IPS-18a (cell line): Measurements from ENCODE around the gene AMBP.
"Not testable (repeated sequence)": the region's sequence is repeated elsewhere in the genome, so short reads cannot be mapped to it uniquely, and the experiment has no call there.

Source experiments
- H3K27ac ChIP-seq: one replicate; pipeline ENCODE4 v1.5.1; 2013; ENCODE audit warnings: low read length
- H3K27me3 ChIP-seq: one replicate; pipeline ENCODE4 v1.6.1; 2013; ENCODE audit warnings: mild to moderate bottlenecking, low read length; ENCODE audit not compliant: control insufficient read depth, insufficient read depth
- H3K36me3 ChIP-seq: one replicate; pipeline ENCODE4 v1.6.1; 2013; ENCODE audit warnings: low read depth, low read length; ENCODE audit not compliant: control insufficient read depth
- H3K4me1 ChIP-seq: one replicate; pipeline ENCODE4 v1.6.1; 2013; ENCODE audit warnings: low read depth, low read length; ENCODE audit not compliant: control insufficient read depth
- H3K4me3 ChIP-seq: one replicate; pipeline ENCODE4 v1.5.1; 2013; ENCODE audit warnings: low read length
- H3K9ac ChIP-seq: one replicate; pipeline ENCODE4 v1.6.1; 2013; ENCODE audit warnings: mild to moderate bottlenecking, low read length, moderate library complexity
- H3K9me3 ChIP-seq: one replicate; pipeline ENCODE4 v1.6.1; 2013; ENCODE audit warnings: low read depth, low read length; ENCODE audit not compliant: control insufficient read depth

Gene AMBP

DNA sequence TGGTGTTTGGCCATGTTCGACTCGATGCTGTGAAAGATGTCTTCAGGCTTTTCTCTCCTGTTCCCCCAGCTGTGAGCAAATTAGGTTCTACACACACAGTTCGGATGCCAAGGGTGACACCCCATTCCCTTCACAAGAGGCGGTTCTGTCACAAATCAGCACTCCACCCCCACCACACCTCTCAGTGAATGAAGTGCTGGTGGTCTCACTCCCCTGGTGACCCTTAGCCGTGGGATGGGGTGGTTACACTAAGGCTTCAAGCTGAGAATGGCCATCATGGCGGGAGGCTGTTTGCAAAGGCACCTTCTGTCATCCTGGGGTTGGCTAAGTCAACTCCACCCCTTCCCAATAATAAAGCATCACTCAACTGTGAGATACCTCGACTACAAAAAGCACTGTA lies 26.4 kb downstream of the AMBP start:
- H3K4me1 ChIP-seq, result no peaks in the 10 kb centered on the region

DNA sequence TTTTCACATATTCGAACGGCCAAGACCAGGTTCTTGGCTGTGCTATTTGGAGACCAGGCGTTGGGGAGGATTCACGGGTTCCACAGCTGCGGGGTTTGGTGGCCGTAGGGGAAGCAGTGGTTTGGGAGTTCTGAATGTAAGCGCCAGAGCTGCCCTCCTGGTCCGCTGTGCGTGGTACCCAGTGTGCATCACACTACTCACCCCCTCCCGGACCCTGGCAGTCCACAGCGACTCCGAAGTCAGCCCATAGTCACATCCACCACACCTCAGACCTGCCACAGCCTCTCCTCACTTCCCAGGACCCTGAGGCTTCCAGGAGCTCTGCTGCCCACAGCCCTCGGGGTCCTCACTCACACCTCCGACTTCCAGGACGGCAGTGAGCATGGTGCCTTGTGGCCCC lies 26.8 kb downstream of the AMBP start:
- Histone ChIP-seq H3K4me1 (no peaks in the 10 kb centered on the region), H3K27me3 (no peaks in the 10 kb centered on the region), H3K9me3 (no peaks in the 10 kb centered on the region), H3K4me3 (no peak overlapping the region), H3K9ac (no peak overlapping the region), H3K27ac (no peak overlapping the region), H3K36me3 (peaks cover 21% of the 10 kb centered on the region)

More for the DNA sequence above, 26.4 kb downstream of the AMBP start:
- Histone ChIP-seq H3K4me3 (no peak overlapping the region), H3K9me3 (no peaks in the 10 kb centered on the region), H3K9ac (no peak overlapping the region), H3K27me3 (no peaks in the 10 kb centered on the region), H3K27ac (no peak overlapping the region), H3K36me3 (peaks cover 21% of the 10 kb centered on the region)

DNA sequence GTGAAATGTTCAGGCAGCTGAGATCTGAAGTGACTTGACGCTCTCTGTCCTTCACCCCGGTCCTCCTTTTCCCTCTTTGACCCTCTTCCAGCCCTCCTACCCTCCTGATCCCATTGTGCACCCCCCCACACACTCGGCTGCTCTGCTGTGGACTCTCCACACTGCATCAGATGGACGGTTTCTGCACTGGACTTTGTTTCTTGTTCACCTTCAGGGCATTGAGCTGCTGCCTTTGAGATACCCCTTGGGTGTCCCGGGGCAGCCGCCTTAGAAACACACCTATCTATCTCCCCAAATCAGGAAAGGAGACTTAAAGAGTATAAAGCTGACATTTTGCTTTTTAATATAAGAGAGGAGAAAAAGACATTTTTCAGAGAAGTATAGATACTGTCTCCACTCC lies 27.5 kb downstream of the AMBP start:
- H3K9ac ChIP-seq, result no peak overlapping the region
- no peaks in the 10 kb centered on the region for H3K4me1 ChIP-seq
- no peaks in the 10 kb centered on the region for H3K27me3 ChIP-seq
- H3K9me3 ChIP-seq, result no peaks in the 10 kb centered on the region
- no peak overlapping the region for H3K4me3 ChIP-seq
- peaks cover 21% of the 10 kb centered on the region for H3K36me3 ChIP-seq
- H3K27ac ChIP-seq, result no peak overlapping the region

DNA sequence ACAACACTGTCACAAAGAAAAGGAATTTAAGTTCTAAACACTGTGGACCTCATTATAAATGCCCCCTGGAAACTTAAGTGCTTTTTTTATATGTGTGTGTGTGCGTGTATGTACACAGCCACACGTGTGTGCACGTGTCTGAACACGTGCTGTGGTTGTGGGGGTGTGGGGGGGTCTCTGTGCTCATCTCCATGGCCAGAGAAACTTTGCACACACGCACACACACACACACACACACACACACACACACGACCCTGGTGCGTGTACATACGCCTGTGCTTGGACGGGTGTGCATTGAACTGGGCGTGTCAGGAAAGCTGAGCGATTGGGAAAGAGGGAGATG lies 27.9 kb downstream of the AMBP start:
- Histone ChIP-seq H3K27me3 (no peaks in the 10 kb centered on the region), H3K27ac (no peak overlapping the region), H3K36me3 (peaks cover 21% of the 10 kb centered on the region), H3K4me3 (no peak overlapping the region), H3K9ac (no peak overlapping the region), H3K9me3 (no peaks in the 10 kb centered on the region), H3K4me1 (no peaks in the 10 kb centered on the region)

DNA sequence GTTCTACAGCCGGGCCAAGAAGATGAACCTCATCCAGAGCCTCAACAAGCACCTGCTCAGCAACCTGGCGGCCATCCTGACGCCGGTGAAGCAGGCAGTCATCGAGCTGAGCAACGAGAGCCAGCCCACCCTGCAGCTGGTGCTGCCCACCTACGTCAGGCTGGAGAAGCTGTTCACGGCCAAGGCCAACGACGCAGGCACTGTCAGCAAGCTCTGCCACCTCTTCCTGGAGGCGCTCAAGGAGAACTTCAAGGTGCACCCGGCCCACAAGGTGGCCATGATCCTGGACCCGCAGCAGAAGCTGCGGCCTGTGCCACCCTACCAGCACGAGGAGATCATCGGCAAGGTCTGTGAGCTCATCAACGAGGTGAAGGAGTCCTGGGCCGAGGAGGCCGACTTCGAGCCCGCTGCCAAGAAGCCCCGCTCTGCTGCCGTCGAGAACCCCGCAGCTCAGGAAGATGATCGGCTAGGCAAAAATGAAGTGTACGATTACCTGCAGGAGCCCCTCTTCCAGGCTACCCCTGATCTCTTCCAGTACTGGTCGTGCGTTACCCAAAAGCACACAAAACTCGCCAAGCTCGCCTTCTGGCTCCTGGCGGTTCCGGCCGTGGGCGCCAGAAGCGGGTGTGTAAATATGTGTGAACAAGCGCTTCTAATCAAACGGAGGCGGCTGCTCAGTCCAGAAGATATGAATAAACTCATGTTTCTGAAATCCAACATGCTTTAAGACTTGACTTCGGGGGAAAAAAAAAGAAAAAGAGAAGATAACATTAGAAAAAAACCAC lies 28.5 kb downstream of the AMBP start:
- Histone ChIP-seq H3K9me3 (no peaks in the 10 kb centered on the region), H3K36me3 (peaks cover 21% of the 10 kb centered on the region), H3K27ac (no peak overlapping the region), H3K9ac (no peak overlapping the region), H3K4me3 (no peak overlapping the region), H3K27me3 (no peaks in the 10 kb centered on the region), H3K4me1 (no peaks in the 10 kb centered on the region)

DNA sequence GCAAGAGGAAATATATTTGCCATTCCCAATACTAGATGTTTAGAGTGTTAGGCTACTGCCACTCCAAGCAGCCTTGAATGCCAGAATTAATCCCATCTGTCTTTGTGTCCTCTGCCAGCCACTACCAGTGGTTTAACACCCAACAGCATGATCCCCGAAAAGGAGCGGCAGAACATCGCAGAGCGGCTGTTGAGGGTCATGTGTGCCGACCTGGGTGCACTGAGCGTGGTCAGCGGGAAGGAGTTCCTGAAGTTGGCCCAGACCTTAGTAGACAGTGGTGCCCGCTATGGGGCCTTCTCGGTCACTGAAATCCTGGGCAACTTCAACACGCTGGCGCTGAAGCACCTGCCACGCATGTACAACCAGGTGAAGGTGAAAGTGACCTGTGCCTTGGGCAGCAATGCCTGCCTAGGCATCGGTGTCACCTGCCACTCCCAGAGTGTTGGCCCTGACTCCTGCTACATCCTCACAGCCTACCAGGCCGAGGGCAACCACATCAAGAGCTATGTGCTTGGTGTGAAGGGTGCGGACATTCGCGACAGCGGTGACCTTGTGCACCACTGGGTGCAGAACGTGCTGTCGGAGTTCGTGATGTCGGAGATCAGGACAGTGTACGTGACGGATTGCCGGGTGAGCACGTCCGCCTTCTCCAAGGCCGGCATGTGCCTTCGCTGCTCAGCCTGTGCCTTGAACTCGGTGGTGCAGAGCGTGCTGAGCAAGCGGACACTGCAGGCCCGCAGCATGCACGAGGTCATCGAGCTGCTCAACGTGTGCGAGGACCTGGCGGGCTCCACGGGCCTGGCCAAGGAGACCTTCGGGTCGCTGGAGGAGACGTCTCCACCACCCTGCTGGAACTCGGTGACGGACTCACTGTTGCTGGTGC lies 29.3 kb downstream of the AMBP start:
- no peak overlapping the region for H3K27ac ChIP-seq
- H3K4me1 ChIP-seq, result no peaks in the 10 kb centered on the region
- no peak overlapping the region for H3K4me3 ChIP-seq
- no peak overlapping the region for H3K9ac ChIP-seq
- H3K27me3 ChIP-seq, result no peaks in the 10 kb centered on the region
- H3K9me3 ChIP-seq, result no peaks in the 10 kb centered on the region
- peaks cover 21% of the 10 kb centered on the region for H3K36me3 ChIP-seq

DNA sequence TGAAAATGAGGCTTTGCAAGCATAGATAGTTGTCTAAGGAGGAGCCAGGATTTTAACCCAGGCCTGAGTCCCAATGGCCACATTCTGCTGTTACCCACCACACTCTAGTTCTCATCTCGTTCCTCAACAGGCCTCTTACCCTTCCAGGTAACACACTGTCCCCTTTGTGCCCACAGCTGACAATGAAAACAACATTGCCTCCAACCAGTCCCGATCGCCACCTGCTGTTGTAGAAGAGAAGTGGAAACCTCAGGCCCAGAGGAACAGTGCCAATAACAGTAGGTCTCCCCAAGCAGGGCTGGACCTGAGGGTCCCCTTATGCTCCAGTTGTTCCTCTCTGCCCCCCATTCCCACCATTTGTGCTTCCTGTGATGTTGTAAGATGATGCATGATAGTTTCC lies 30.4 kb downstream of the AMBP start:
- no peak overlapping the region for H3K9ac ChIP-seq
- no peak overlapping the region for H3K4me3 ChIP-seq
- H3K27ac ChIP-seq, result no peak overlapping the region
- no peaks in the 10 kb centered on the region for H3K27me3 ChIP-seq
- peaks cover 21% of the 10 kb centered on the region for H3K36me3 ChIP-seq
- no peaks in the 10 kb centered on the region for H3K4me1 ChIP-seq
- H3K9me3 ChIP-seq, result no peaks in the 10 kb centered on the region

DNA sequence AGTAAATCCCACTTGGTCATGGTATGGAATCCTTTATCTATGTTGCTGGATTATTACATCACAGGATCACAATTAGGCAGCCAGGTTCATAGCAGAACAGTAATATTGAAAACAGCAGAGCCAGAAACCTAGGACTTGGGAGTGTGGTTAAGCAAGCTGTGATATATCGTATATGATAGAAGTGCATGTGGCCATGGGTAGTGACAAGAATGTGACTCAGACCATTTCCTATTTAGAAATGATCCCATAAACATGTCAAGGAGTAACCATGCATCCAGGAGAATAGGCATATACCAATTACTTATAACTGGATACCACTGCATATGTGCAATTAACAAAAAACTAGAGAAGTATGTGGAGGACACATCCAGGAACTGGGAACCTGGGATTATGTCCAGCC lies 31.2 kb downstream of the AMBP start:
- Histone ChIP-seq H3K4me1 (no peaks in the 10 kb centered on the region), H3K9ac (no peak overlapping the region), H3K4me3 (no peak overlapping the region), H3K9me3 (no peaks in the 10 kb centered on the region), H3K36me3 (peaks cover 21% of the 10 kb centered on the region), H3K27me3 (no peaks in the 10 kb centered on the region), H3K27ac (no peak overlapping the region)

DNA sequence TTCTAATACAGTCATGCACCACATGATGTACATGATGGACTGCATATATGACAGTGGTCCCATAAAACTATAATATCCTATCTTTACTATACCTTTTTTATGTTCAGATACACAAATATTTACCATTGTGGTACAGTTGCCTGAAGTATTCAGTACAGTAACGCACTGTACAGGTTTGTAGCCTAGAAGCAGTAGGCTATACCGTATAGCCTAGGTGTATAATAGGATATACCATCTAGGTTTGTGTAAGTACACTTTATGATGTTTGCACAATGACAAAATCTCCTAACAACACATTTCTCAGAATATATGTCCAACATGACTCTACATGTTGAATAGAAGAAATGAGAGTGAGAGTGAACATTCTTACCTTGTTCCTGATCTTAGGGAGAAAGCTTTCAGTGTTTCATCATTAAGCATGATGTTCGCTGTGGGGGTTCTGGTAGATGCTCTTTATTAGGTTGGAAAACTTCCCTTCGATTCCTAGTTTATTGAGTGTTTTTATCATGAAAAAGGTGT lies 31.8 kb downstream of the AMBP start:
- Histone ChIP-seq H3K9ac (no peak overlapping the region), H3K27me3 (no peaks in the 10 kb centered on the region), H3K27ac (no peak overlapping the region), H3K36me3 (peaks cover 18% of the 10 kb centered on the region), H3K9me3 (no peaks in the 10 kb centered on the region), H3K4me1 (no peaks in the 10 kb centered on the region), H3K4me3 (no peak overlapping the region)

DNA sequence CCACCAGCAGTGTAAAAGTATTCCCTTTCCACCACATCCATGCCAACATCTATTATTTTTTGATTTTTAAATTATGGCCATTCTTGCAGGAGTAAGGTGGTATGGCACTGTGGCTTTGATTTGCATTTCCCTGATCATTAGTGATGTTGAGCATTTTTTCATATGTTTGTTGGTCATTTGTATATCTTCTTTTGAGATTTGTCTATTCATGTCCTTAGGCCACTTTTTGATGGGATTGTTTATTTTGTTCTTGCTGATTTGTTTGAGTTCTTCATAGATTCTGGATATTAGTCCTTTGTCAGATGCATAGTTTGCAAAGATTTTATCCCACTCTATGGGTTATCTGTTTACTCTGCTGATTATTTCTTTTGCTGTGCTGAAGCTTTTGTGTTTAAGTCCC lies 34.4 kb downstream of the AMBP start:
- not testable (repeated sequence) for H3K4me1 ChIP-seq, H3K27me3 ChIP-seq, H3K9ac ChIP-seq, H3K36me3 ChIP-seq, H3K9me3 ChIP-seq, H3K27ac ChIP-seq, H3K4me3 ChIP-seq

DNA sequence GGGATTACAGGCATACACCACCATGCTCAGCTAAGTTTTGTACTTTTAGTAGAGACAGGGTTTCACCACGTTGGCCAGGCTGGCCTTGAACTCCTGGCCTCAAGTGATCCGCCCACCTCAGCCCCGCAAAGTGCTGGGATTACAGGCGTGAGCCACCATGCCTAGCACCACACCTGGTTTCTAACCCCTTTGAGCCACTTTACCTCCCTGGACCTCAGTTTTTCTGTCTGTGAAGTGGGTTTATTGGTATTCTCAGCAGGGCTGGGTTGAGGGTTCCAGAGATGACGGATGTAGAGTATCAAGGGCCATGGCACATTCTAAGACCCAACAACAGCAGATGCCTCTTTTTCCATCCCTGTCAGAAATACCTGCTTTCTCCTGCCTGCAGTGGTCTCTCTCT lies 38.6 kb downstream of the AMBP start:
- H3K27ac ChIP-seq, result no peak overlapping the region
- no peak overlapping the region for H3K4me3 ChIP-seq
- H3K9ac ChIP-seq, result no peak overlapping the region
- peaks cover 16% of the 10 kb centered on the region for H3K36me3 ChIP-seq
- no peaks in the 10 kb centered on the region for H3K27me3 ChIP-seq
- H3K4me1 ChIP-seq, result peaks cover 12% of the 10 kb centered on the region
- H3K9me3 ChIP-seq, result no peaks in the 10 kb centered on the region
